Endodermal cell (in vitro differentiated cells): ENCODE measurements around the gene FGFRL1. TPM values are rescaled to one million over a fixed set of nuclear protein-coding genes. Genes with fewer than 3 reads are reported as not detected.

Experiments
- DNase-seq: peaks from one replicate; pipeline ENCODE4 v3.0.0-alpha.2; 2017
- H3K27ac ChIP-seq: 2 replicates; pipeline ENCODE4 v1.5.1; 2013; ENCODE audit warnings: mild to moderate bottlenecking, low read depth, low read length, moderate library complexity
- H3K27me3 ChIP-seq: 2 replicates; pipeline ENCODE4 v1.6.1; 2013; ENCODE audit warnings: mild to moderate bottlenecking, low read length, moderate library complexity; ENCODE audit not compliant: insufficient read depth, control insufficient read depth, poor library complexity, severe bottlenecking
- H3K36me3 ChIP-seq: 2 replicates; pipeline ENCODE4 v1.7.0; 2013; ENCODE audit warnings: mild to moderate bottlenecking, low read length, moderate library complexity; ENCODE audit not compliant: control insufficient read depth, insufficient read depth
- H3K4me1 ChIP-seq: one replicate; pipeline ENCODE4 v1.7.0; 2013; ENCODE audit warnings: low read length; ENCODE audit not compliant: control insufficient read depth, insufficient read depth
- H3K4me3 ChIP-seq: 2 replicates; pipeline ENCODE4 v1.5.1; 2013; ENCODE audit warnings: mild to moderate bottlenecking, low read length, moderate library complexity
- H3K9ac ChIP-seq: 2 replicates; pipeline ENCODE4 v1.6.1; 2013; ENCODE audit warnings: mild to moderate bottlenecking, low read length, moderate library complexity; ENCODE audit not compliant: poor library complexity, severe bottlenecking; ENCODE audit errors: extremely low read depth
- H3K9me3 ChIP-seq: 2 replicates; pipeline ENCODE4 v1.6.1; 2013; ENCODE audit warnings: mild to moderate bottlenecking, low read length, moderate library complexity; ENCODE audit not compliant: control insufficient read depth
- H3K27ac Mint-ChIP-seq: 2 replicates; pipeline ENCODE4 v1.8.0; 2020; ENCODE audit warnings: mixed read lengths
- H3K27me3 Mint-ChIP-seq: 2 replicates; pipeline ENCODE4 v1.8.0; 2021; ENCODE audit warnings: mild to moderate bottlenecking, mixed read lengths; ENCODE audit not compliant: insufficient read depth
- H3K36me3 Mint-ChIP-seq: 2 replicates; pipeline ENCODE4 v1.8.0; 2020; ENCODE audit warnings: low read depth, mixed read lengths
- H3K4me1 Mint-ChIP-seq: 2 replicates; pipeline ENCODE4 v1.8.0; 2020; ENCODE audit warnings: mixed read lengths
- H3K4me3 Mint-ChIP-seq: 2 replicates; pipeline ENCODE4 v1.8.0; 2020; ENCODE audit warnings: mild to moderate bottlenecking, moderate library complexity, mixed read lengths
- H3K9me3 Mint-ChIP-seq: 2 replicates; pipeline ENCODE4 v1.8.0; 2020; ENCODE audit warnings: mild to moderate bottlenecking, mixed read lengths
- WGBS, 2 experiments: methylation state at CpG; one replicate each; pipeline versions ENCODE4 v1.1.5 to v1.1.7; 2013; ENCODE audit warnings: missing lambda C conversion rate in 2 of 2, mixed read lengths in 1 of 2; ENCODE audit not compliant: insufficient coverage in 1 of 2, insufficient read length in 1 of 2; 5-methylcytosine and 5-hydroxymethylcytosine counted together
- total RNA-seq, 2 donors: library from RNA; stranded (reverse); fragmentation: NEBNext Ultra II Directional in 1 of 2; extraction: Animal tissue kit (Norgen Biotek cat#: 25700) in 1 of 2; gene quantifications; 2 replicates in 1 of 2; 3 replicates in 1 of 2; pipeline ENCODE4 v1.2.1, GENCODE V29; 2021
- TF ChIP-seq, protein P1 (sequence below): fragments of 200-600 bp; sonication (generic); conservative IDR thresholded peaks from 2 replicates; pipeline ENCODE4 v1.5.0; 2021; ENCODE audit warnings: antibody characterized with exemption, mild to moderate bottlenecking

The FGFRL1 gene
- total RNA-seq, 2 donors from 2014 or later, result 51.0 to 93.3 TPM

DNA sequence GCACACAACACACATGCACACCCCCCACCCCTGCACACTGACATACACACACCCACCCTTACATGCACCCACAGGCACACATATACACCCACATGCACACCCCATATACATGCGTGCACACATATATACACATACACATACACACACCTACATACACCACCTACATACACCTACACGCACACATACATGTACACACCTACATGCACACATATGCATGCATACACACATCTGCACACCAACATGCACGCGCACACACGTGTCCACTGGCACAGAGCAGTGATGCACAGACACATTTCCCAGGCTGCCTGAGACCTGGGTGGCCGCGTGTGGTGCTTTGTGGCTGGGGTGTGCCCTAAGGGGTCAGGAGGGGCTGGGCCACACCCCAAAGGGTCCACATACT lies 31.7 kb downstream of the FGFRL1 start:
- no peak overlapping the region for H3K27ac Mint-ChIP-seq
- Histone ChIP-seq H3K9me3 (no peaks in the 10 kb centered on the region), H3K4me3 (no peak overlapping the region), H3K36me3 (no peaks in the 10 kb centered on the region), H3K27me3 (peaks cover 48% of the 10 kb centered on the region), H3K27ac (no peak overlapping the region), H3K4me1 (no peaks in the 10 kb centered on the region), H3K9ac (no peak overlapping the region)
- H3K4me1 Mint-ChIP-seq, result no peaks in the 10 kb centered on the region
- DNase-seq, result no peak
- peaks cover 2% of the 10 kb centered on the region for H3K9me3 Mint-ChIP-seq
- WGBS, 2 experiments, result 69 to 74% methylated on average over 7 of the region's 7 CpGs
- H3K27me3 Mint-ChIP-seq, result peaks cover 37% of the 10 kb centered on the region
- H3K4me3 Mint-ChIP-seq, result no peak overlapping the region
- TF ChIP-seq, protein P1, sequence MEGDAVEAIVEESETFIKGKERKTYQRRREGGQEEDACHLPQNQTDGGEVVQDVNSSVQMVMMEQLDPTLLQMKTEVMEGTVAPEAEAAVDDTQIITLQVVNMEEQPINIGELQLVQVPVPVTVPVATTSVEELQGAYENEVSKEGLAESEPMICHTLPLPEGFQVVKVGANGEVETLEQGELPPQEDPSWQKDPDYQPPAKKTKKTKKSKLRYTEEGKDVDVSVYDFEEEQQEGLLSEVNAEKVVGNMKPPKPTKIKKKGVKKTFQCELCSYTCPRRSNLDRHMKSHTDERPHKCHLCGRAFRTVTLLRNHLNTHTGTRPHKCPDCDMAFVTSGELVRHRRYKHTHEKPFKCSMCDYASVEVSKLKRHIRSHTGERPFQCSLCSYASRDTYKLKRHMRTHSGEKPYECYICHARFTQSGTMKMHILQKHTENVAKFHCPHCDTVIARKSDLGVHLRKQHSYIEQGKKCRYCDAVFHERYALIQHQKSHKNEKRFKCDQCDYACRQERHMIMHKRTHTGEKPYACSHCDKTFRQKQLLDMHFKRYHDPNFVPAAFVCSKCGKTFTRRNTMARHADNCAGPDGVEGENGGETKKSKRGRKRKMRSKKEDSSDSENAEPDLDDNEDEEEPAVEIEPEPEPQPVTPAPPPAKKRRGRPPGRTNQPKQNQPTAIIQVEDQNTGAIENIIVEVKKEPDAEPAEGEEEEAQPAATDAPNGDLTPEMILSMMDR, result no peak
- no peaks in the 10 kb centered on the region for H3K36me3 Mint-ChIP-seq

DNA sequence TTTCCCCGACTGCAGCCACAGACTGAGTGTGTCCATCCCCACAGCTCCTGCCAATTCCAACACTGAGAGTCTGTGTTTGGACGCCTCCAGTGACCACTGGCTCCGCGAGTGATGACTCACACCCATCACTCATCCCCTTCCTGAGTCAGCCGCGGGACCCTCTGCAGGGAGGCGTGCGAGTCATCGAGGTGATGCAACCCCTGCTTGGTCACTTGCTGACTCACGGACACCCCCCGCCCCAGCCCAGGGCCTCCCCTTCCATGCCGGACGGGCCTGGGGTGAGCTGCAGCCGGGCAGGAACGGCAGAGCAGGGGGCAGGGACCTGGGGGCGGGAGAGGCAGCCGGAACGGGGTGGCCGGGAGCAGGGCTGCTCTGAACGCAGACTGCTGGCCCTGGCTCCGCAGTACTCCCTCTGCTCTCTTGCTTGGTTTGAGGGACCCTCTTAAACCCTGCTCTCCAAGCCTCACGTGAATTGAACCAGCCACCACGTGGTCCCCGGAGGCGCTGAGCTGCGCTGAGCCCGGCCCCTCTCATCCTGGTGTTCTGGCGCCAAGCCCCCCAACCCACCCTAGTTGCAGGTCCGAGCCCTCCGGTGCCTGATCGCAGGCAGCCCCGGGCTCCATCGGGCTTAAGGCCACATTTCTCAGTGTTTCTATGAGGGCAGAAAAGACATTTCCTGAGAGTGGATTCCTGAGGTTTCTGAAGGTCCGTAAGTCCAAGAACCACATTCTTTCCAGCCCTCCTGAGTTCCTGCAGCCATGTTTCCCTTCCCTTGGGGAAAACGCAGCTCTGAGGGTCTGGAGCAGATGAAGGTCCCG lies 32.4 kb downstream of the FGFRL1 start:
- Histone ChIP-seq H3K9ac (no peak overlapping the region), H3K4me1 (no peaks in the 10 kb centered on the region), H3K9me3 (no peaks in the 10 kb centered on the region), H3K27me3 (peaks cover 55% of the 10 kb centered on the region), H3K4me3 (no peak overlapping the region), H3K27ac (peak overlapping the region; percentile 17), H3K36me3 (no peaks in the 10 kb centered on the region)
- TF ChIP-seq, protein P1, result no peak
- no peaks in the 10 kb centered on the region for H3K4me1 Mint-ChIP-seq
- H3K9me3 Mint-ChIP-seq, result peaks cover 2% of the 10 kb centered on the region
- H3K27me3 Mint-ChIP-seq, result peaks cover 44% of the 10 kb centered on the region
- no peak overlapping the region for H3K27ac Mint-ChIP-seq
- DNase-seq, result peak; percentile 94
- H3K36me3 Mint-ChIP-seq, result no peaks in the 10 kb centered on the region
- H3K4me3 Mint-ChIP-seq, result no peak overlapping the region
- 56 to 64% methylated on average over 18 to 36 of the region's 36 CpGs for WGBS, 2 experiments

DNA sequence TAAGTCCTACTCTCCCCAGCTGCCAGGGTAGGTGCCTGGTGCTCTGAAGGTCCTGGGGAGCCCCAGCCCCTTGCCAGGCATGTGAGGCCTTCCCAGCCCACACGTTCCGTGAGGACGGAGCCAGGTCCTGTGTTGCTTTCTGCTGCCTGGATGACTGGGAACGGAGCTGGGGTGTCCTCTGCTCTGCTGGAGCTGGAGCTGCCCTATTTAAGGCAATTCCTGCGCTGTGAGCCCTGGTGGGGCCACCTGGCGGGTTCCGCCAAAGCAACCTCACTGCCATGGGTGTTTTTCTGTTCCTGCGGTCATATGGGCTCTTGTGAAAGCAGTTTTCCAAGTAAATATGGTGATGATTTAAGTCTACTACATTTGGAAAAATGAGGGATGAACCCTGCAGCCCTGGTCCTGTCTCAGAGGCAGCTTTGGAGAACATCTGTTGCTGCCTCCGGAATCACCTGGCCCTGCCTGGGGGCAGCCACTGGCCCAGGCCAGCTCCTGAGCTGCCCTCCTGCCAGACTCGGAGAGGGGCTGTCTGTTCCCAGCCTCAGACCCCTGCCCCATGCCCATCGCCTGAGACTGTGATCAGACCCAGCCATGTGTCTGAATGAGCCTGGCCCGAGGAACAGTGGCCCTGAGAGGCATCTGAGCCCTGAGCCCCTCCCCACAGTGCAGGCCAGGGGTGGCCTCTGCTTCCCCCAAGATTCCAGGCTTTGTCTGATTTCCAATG lies 33.2 kb downstream of the FGFRL1 start:
- Histone ChIP-seq H3K4me3 (no peak overlapping the region), H3K27me3 (peaks cover 62% of the 10 kb centered on the region), H3K36me3 (no peaks in the 10 kb centered on the region), H3K4me1 (no peaks in the 10 kb centered on the region), H3K9ac (no peak overlapping the region), H3K27ac (no peak overlapping the region), H3K9me3 (no peaks in the 10 kb centered on the region)
- WGBS, 2 experiments, result 91 to 93% methylated on average over 5 to 12 of the region's 12 CpGs
- Mint-ChIP-seq H3K4me1 (no peaks in the 10 kb centered on the region), H3K36me3 (no peaks in the 10 kb centered on the region), H3K4me3 (no peak overlapping the region), H3K9me3 (peaks cover 2% of the 10 kb centered on the region), H3K27ac (no peak overlapping the region), H3K27me3 (peaks cover 52% of the 10 kb centered on the region)
- DNase-seq, result peak; percentile 55
- TF ChIP-seq, protein P1, result no peak
